Type B pancreatic cell (in vitro differentiated cells): Measurements from ENCODE around the gene PLA2G4E. TPM values are rescaled to one million over a fixed set of nuclear protein-coding genes. Genes with fewer than 3 reads are reported as not detected.

Source experiments
- DNase-seq: peaks from one replicate; pipeline ENCODE4 v3.0.0; 2021; ENCODE audit warnings: mixed read lengths; ENCODE audit not compliant: unreplicated experiment; ENCODE audit errors: extremely low spot score
- H3K27ac Mint-ChIP-seq: 2 replicates; pipeline ENCODE4 v1.8.0; 2021; ENCODE audit warnings: mild to moderate bottlenecking, mixed read lengths
- H3K27me3 Mint-ChIP-seq: 2 replicates; pipeline ENCODE4 v1.8.0; 2021; ENCODE audit warnings: mixed read lengths
- H3K36me3 Mint-ChIP-seq: 2 replicates; pipeline ENCODE4 v1.8.0; 2021; ENCODE audit warnings: mixed read lengths
- H3K4me1 Mint-ChIP-seq: one replicate; pipeline ENCODE4 v1.8.0; 2021; ENCODE audit warnings: mixed read lengths; ENCODE audit not compliant: unreplicated experiment
- H3K4me3 Mint-ChIP-seq: 2 replicates; pipeline ENCODE4 v1.8.0; 2021; ENCODE audit warnings: mild to moderate bottlenecking, mixed read lengths
- H3K9me3 Mint-ChIP-seq: 2 replicates; pipeline ENCODE4 v1.8.0; 2021; ENCODE audit warnings: mixed read lengths
- total RNA-seq: library from RNA; stranded (reverse); gene quantifications from 2 replicates; pipeline ENCODE4 v1.2.1, GENCODE V29; 2021; ENCODE audit warnings: low replicate concordance
- TF ChIP-seq, protein P1 (sequence below): fragments of 200-600 bp; sonication (generic); conservative IDR thresholded peaks from 2 replicates; pipeline ENCODE4 v1.5.0; 2021; ENCODE audit warnings: antibody characterized with exemption, mild to moderate bottlenecking

The PLA2G4E gene
- total RNA-seq, 1 donor from 2014 or later = not detected

- no peak overlapping the region for H3K27ac Mint-ChIP-seq
- H3K36me3 Mint-ChIP-seq = no peaks in the 10 kb centered on the region
- TF ChIP-seq, protein P1, sequence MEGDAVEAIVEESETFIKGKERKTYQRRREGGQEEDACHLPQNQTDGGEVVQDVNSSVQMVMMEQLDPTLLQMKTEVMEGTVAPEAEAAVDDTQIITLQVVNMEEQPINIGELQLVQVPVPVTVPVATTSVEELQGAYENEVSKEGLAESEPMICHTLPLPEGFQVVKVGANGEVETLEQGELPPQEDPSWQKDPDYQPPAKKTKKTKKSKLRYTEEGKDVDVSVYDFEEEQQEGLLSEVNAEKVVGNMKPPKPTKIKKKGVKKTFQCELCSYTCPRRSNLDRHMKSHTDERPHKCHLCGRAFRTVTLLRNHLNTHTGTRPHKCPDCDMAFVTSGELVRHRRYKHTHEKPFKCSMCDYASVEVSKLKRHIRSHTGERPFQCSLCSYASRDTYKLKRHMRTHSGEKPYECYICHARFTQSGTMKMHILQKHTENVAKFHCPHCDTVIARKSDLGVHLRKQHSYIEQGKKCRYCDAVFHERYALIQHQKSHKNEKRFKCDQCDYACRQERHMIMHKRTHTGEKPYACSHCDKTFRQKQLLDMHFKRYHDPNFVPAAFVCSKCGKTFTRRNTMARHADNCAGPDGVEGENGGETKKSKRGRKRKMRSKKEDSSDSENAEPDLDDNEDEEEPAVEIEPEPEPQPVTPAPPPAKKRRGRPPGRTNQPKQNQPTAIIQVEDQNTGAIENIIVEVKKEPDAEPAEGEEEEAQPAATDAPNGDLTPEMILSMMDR = no peak
- peaks cover 12% of the 10 kb centered on the region for H3K27me3 Mint-ChIP-seq
- H3K4me1 Mint-ChIP-seq = peaks cover 6% of the 10 kb centered on the region
- H3K9me3 Mint-ChIP-seq = no peaks in the 10 kb centered on the region
- DNase-seq = no peak
- H3K4me3 Mint-ChIP-seq = no peak overlapping the region
These were observed 11.4 kb downstream of the PLA2G4E start for GRCh38 chr15:42009474-42009873.

- H3K9me3 Mint-ChIP-seq = no peaks in the 10 kb centered on the region
- H3K27ac Mint-ChIP-seq = no peak overlapping the region
- H3K27me3 Mint-ChIP-seq = peaks cover 12% of the 10 kb centered on the region
- peaks cover 6% of the 10 kb centered on the region for H3K4me1 Mint-ChIP-seq
- no peaks in the 10 kb centered on the region for H3K36me3 Mint-ChIP-seq
- TF ChIP-seq, protein P1 = no peak
- H3K4me3 Mint-ChIP-seq = no peak overlapping the region
- DNase-seq = no peak
These were observed 11.8 kb downstream of the PLA2G4E start for GRCh38 chr15:42009022-42009421.

GRCh38 chr15:42007386-42007785, 13.5 kb downstream of the PLA2G4E start:
- Mint-ChIP-seq H3K4me3 (no peak overlapping the region), H3K9me3 (no peaks in the 10 kb centered on the region), H3K4me1 (peaks cover 5% of the 10 kb centered on the region), H3K36me3 (no peaks in the 10 kb centered on the region), H3K27ac (no peak overlapping the region), H3K27me3 (peaks cover 16% of the 10 kb centered on the region)
- TF ChIP-seq, protein P1 = no peak
- DNase-seq = no peak

DNA sequence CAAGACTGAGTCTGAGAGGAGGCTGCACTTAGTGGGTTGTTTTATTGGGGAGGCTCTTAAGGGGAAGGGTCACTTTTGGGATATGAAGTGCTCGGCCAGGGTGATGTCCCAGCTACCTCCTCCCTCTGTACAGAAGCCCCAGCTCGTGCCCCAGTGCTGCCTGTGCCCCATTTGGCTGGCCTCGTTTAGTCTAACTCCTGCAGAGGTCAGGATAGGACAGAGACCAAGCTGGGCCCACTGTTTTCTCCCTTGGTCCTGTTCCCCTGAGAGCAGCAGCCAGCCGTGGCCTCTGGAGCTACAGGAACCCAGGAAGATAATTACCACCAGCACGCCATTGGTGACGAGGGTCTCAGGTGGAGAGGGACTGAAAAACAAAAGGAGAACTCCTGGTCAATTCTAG, 18.5 kb downstream of the PLA2G4E start:
- Mint-ChIP-seq H3K36me3 (no peaks in the 10 kb centered on the region), H3K4me1 (no peaks in the 10 kb centered on the region), H3K27me3 (peaks cover 18% of the 10 kb centered on the region), H3K9me3 (no peaks in the 10 kb centered on the region), H3K27ac (no peak overlapping the region), H3K4me3 (no peak overlapping the region)
- TF ChIP-seq, protein P1 = no peak
- no peak for DNase-seq

DNA sequence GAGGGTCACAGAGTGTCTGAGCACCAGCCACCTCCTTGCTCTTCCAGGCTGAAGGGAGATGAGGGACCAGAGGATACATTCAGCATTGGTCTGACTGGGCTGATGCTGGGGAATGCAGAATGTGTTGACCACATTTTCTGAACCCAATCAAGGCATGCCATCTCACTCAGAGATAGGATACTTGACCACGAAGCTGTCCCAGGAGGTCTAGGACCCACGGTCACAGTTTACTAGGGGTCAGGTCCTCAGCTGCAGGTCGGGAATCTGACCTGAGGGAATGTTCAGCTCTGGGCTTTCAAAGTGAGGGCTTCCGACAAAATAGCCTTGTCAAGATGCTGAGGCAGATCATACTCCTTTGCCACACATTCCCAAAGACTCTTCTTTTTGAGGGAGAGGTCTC, 19.6 kb downstream of the PLA2G4E start:
- no peaks in the 10 kb centered on the region for H3K9me3 Mint-ChIP-seq
- H3K4me3 Mint-ChIP-seq = no peak overlapping the region
- TF ChIP-seq, protein P1 = no peak
- peaks cover 4% of the 10 kb centered on the region for H3K4me1 Mint-ChIP-seq
- DNase-seq = no peak
- peaks cover 14% of the 10 kb centered on the region for H3K27me3 Mint-ChIP-seq
- H3K36me3 Mint-ChIP-seq = no peaks in the 10 kb centered on the region
- no peak overlapping the region for H3K27ac Mint-ChIP-seq
